HG03103 (cell line): Measurements from ENCODE around the gene MBD6.
"Not testable (repeated sequence)": the region's sequence is repeated elsewhere in the genome, so short reads cannot be mapped to it uniquely, and the experiment has no call there.

Source experiments
- ATAC-seq: cut with Tn5 transposase; IDR thresholded peaks from one replicate; pipeline ENCODE4 v1.9.1; 2021; ENCODE audit warnings: low read depth; ENCODE audit not compliant: unreplicated experiment

Gene MBD6

DNA sequence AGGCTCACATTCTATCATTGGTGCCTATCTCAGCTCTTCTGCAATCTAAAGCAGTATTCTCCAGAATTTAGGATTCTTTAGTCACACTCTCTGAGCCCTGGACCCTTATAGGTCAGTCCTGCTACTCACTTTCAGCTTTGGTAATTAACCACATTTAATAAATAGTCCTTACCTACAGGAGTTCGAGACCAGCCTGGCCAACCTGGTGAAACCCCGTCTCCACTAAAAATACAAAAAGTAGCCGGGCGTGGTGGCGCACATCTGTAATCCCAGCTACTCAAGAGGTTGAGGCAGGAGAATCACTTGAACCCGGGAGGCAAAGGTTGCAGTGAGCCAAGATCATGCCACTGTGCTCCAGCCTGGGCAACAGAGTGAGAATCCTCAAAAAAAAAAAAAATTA, 8.9 kb upstream of the MBD6 start:
- ATAC-seq: not testable (repeated sequence)

DNA sequence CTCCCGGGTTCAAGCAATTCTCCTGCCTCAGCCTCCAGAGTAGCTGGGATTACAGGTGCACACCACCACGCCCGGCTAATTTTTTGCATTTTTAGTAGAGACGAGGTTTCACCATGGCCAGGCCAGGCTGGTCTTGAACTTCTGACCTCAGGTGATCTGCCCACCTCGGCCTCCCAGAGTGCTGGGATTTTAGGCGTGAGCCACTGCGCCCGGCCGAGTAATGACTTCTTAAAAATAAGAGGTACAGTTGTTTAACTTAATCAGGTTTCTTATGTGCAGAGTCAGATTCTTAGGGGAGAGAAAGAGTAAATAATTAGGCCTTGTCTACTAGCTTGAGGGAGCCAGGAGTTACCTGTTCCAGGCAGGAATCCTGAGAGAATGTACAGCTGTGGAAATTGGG, 8.4 kb upstream of the MBD6 start:
- not testable (repeated sequence) for ATAC-seq

GRCh38 chr12:57514720-57515407, 7.8 kb upstream of the MBD6 start:
- ATAC-seq: no peak

GRCh38 chr12:57515408-57515933, 7.2 kb upstream of the MBD6 start:
- ATAC-seq: no peak

DNA sequence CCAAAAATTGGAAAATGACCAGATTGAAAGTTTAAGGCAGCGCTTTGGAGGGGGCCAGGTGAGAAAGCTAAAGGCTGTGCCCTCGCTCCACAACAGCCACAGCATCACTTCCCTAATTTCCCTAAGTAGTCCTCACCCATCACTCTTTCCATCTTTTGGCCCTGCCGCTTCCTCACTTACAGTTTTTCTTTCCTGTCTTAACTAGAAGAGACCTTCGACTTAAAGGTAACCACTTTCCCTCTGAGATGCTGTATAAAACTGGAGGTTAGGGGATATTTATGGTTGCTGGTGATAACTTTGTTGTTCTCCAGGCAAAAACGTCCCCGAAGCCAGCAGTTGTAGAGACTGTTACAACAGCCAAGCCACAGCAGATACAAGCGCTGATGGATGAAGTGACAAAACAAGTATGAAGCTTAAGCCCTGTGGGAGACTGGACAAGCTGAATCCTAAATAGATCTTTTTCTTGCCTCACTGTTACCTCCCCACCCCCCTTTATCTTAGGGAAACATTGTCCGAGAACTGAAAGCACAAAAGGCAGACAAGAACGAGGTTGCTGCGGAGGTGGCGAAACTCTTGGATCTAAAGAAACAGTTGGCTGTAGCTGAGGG, 6.6 kb upstream of the MBD6 start:
- ATAC-seq: no peak

DNA sequence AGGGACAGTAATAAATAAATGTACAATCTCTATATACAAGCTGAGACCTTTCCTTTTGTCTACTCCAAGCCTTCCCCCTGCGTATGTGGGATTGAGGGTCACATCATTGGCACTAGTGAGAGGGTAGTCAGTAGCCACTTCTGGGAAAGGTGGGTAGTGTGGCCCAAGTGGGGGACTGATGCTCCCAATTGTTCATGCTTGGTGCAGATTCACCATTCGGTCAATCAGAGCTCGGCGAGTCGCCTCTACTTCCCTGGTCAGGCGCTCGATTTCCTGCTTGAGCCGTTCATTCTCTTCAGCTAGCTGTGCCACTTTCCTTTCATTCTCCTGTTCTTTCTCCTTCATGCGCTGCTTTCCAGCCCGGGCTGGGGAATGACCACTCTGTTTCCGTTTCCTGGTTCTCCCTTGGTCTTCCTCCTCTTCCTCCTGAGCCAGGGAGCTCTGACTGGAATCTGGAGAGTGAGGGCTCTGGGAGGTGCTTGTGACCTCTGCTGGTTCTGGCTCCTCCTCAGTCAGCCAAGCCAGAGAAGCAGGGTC, 5.9 kb upstream of the MBD6 start:
- no peak for ATAC-seq

GRCh38 chr12:57517187-57517586, 5.4 kb upstream of the MBD6 start:
- ATAC-seq: no peak

DNA sequence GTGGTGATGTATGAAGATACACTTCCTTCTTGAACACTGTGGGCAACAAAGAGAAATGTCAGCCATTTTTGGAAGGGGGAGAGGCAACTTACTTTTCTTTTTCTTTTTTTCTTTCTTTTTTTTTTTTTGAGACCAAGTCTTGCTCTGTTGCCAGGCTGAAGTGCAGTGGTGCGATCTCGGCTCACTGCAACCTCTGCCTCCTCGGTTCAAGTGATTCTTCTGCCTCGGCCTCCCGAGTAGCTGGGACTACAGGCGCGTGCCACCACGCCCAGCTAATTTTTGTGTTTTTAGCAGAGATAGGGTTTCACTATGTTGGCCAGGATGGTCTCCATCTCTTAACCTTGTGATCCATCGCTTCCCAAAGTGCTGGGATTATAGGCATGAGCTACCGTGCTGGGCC, 4.9 kb upstream of the MBD6 start:
- not testable (repeated sequence) for ATAC-seq

DNA sequence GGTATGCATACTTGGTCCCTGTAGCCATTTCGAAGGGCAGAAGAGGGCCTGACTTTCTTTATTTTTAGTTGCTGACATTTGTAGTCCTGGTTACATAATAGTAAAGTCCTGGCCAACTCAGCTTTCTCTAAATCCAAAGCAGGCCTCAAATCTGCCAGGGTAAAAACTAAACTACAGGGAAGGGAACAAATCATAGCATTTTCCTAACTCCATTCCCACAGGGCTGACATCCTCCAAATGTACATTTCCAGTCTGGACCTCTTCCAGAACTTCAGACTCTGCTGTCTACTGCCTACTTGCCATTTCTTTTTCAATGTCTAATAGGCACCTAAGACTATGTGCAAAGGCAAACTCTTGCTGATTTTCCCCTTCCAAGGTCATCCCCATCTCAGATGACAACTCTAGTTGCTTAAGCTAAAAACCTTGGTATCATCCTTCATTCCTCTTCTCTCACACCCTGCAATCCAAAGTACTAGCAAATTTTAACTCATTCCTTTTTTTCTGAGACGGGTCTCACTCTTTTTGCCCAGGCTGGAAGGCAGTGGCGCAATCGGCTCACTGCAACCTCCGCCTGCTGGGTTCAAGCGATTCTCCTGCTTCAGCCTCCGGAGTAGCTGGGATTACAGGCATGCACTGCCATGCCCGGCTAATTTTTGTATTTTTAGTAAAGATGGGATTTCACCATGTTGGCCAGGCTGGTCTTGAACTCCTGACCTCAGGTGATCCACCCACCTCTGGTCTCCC, 4.3 kb upstream of the MBD6 start:
- ATAC-seq: no peak

- no peak for ATAC-seq
These were observed 3.5 kb upstream of the MBD6 start for GRCh38 chr12:57518920-57519795.

GRCh38 chr12:57519796-57520052, 2.9 kb upstream of the MBD6 start:
- ATAC-seq: peak; percentile 0

DNA sequence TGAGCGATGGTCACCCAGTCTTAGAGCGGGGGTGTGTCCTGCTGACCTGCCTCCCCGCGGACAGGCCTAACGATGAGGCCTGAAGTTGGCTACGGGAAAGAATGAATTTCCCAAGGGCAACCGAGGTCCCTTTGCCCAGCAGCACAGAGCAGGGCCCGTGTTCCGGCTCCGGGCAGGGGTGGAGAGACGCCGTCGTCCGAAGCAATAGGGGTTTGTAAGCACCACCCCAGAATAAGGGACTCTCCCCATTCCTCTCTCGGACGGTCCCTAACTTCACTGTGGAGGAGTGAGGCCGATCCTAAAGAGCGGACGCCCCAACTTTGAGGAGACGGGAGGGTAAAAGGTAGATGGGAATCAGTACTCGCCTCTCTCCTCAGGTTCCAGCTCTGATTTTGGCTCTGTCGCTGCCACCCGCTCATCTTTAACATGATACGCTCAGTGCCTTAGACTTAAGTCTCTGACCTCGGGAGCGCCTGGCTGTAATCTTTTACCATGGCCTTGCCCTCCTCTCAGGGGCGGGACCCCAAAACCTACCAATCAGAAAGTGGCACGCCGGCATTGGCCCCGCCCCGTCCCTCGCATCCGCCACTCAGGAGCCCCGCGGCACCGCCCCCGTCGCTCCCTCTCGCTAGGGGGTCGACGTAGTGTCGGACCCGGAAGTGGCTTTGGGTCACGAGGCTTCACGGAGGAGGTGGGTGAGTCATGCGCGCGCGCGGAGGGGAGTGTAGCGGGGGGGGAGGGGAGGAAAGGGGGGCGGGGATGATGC, 2.4 kb upstream of the MBD6 start, which contains the start of gene DDIT3:
Gene DDIT3, minus strand, starts transcription at position 462 of the 766 bp plus-strand sequence. CDS start 3,108 bp downstream, outside the sequence.
- peak; percentile 66 for ATAC-seq

GRCh38 chr12:57521525-57522010, 1.1 kb upstream of the MBD6 start:
- no peak for ATAC-seq

DNA sequence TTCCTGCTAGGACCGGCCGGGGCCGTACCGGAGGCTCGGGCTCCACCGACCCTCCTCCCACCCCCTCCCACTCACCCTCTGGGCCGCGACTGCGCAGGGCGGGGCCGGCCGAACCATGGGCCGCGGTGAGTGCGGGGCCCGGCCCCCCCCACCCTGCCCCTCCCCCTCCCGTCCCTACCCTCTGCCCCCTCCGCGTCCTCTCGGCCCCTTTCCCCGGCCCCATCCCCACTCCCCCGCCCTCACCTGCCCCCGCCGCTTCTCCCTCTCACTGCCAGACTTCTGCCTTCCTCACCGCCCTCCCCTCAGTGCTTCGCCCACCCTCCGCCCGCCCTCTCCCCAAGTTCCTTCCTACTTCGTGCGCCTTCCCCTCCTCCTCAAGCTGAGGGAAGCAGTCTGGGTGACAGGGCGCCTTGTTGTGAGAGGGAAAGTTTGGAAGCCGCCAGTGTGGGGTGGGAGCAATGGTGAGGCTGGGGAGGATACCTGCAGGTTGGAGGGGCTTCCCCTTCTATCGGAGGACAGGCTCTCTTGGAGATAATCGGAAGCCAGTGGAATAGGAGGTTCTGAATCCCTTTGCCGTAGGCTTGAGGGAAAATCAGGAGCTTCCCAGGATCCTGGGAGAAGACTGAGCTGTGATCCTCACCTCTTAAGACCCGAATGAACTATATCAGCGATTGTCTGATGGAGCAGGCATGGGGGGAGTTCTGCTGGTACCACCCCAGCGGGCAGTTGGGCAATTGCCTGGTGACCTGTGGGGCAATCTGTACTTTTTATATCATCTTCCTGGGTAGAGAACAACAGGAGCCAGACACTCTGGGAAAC, 472 bp downstream of the MBD6 start:
- no peak for ATAC-seq

DNA sequence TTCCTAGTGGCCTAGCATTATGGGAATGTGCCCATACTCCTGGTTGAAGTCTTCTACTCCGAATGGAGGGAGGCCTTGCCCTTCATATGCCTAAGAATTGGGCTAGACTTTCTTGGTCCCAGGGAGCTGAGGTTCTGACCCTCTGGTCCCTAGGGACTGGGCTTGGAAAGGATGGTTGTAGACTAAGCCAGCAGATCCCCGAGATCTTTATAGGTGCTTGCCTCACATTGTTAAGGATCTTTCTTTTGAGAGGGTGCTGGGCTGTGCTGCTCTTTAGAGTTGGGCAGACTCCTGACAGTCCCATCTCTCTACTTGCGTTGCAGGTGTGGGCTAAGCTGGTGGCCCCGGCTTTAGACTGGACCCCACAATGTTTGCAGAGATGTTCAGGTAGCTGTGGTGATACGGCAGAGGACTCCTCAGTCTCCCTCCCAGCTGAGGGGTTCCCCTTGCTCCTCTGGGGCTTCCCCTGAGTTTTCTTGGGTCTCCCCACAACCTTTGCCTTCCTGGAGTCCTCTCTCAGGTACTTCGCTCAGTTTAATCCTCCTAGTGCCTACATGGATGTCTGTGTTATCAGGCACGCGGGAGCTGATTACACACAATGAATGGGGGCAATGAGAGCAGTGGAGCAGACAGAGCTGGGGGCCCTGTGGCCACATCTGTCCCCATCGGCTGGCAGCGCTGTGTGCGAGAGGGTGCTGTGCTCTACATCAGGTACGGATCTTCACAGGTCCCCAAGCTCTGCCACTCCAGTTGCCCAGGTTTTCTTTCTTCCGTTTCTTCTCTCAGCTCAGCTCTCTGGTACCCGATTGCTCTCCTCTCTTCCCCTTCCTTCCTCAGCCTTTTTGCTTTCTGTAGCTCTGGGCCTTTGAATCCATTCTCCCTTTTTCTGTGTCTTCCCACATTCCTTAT, 1.3 kb downstream of the MBD6 start:
- no peak for ATAC-seq

GRCh38 chr12:57524814-57525614, 2.4 kb downstream of the MBD6 start:
- no peak for ATAC-seq
